Hepatocyte (in vitro differentiated cells): ENCODE results near the gene HMX2. TPM values are rescaled to one million over a fixed set of nuclear protein-coding genes. Genes with fewer than 3 reads are reported as not detected.

Source experiments
- DNase-seq: peaks from one replicate; pipeline ENCODE4 v3.0.0-alpha.2; 2016; ENCODE audit warnings: low spot score
- H2AFZ ChIP-seq: fragments of 200-600 bp; sonication (generic); 2 replicates; pipeline ENCODE4 v1.6.0; 2016; ENCODE audit warnings: antibody characterized with exemption, mild to moderate bottlenecking
- H3K27ac ChIP-seq: fragments of 200-600 bp; sonication (generic); 2 replicates; pipeline ENCODE4 v1.5.1; 2016; ENCODE audit warnings: mild to moderate bottlenecking
- H3K27me3 ChIP-seq: fragments of 200-600 bp; sonication (generic); 2 replicates; pipeline ENCODE4 v1.6.1; 2016
- H3K36me3 ChIP-seq: fragments of 200-600 bp; sonication (generic); replicated peaks from 2 replicates; pipeline ENCODE4 v1.5.1; 2016; ENCODE audit warnings: low read depth; ENCODE audit not compliant: insufficient read depth
- H3K4me1 ChIP-seq: fragments of 200-600 bp; sonication (generic); 2 replicates; pipeline ENCODE4 v1.5.1; 2016; ENCODE audit warnings: mild to moderate bottlenecking, moderate library complexity; ENCODE audit not compliant: insufficient read depth
- H3K4me2 ChIP-seq: fragments of 200-600 bp; sonication (generic); 2 replicates; pipeline ENCODE4 v1.6.0; 2016
- H3K4me3 ChIP-seq: fragments of 200-600 bp; sonication (generic); 2 replicates; pipeline ENCODE4 v1.5.1; 2016; ENCODE audit warnings: mild to moderate bottlenecking
- H3K79me2 ChIP-seq: fragments of 200-600 bp; sonication (generic); 2 replicates; pipeline ENCODE4 v1.6.0; 2017; ENCODE audit warnings: mild to moderate bottlenecking
- H3K9me2 ChIP-seq: fragments of 200-600 bp; sonication (generic); replicated peaks from 2 replicates; pipeline ENCODE4 v1.6.0; 2017; ENCODE audit warnings: mild to moderate bottlenecking; ENCODE audit not compliant: insufficient read depth
- H3K9me3 ChIP-seq: fragments of 200-600 bp; sonication (generic); 2 replicates; pipeline ENCODE4 v1.5.1; 2016; ENCODE audit warnings: low read depth, mild to moderate bottlenecking
- H4K20me1 ChIP-seq: fragments of 200-600 bp; sonication (generic); 2 replicates; pipeline ENCODE4 v1.6.0; 2016; ENCODE audit warnings: mild to moderate bottlenecking; ENCODE audit not compliant: insufficient read depth, poor library complexity, severe bottlenecking
- EZH2 ChIP-seq: fragments of 200-600 bp; sonication (generic); IDR thresholded peaks from 2 replicates; pipeline ENCODE4 v1.6.1; 2016; ENCODE audit warnings: antibody characterized with exemption, mild to moderate bottlenecking, borderline replicate concordance
- EZH2phosphoT487 ChIP-seq: fragments of 200-600 bp; sonication (generic); IDR thresholded peaks from one replicate; pipeline ENCODE4 v1.6.1; 2018; ENCODE audit warnings: antibody characterized with exemption, mild to moderate bottlenecking, low read depth, moderate library complexity; ENCODE audit not compliant: unreplicated experiment, severe bottlenecking
- WGBS: methylation state at CpG from one replicate; pipeline ENCODE4 v1.1.6; 2016; ENCODE audit warnings: low lambda C conversion rate; ENCODE audit errors: missing lambda C conversion rate; 5-methylcytosine and 5-hydroxymethylcytosine counted together
- polyA plus RNA-seq: library from polyadenylated mRNA; unstranded; fragments of >200 nt; fragmentation: Nextera tagmentation; extraction: Ambion mirVana; gene quantifications from 2 replicates; pipeline ENCODE4 v1.2.1, GENCODE V29; 2016
- total RNA-seq: library from RNA; depleted of rRNA; stranded (reverse); fragments of >200 nt; gene quantifications from 2 replicates; pipeline ENCODE4 v1.2.3, GENCODE V29; 2014
- TF ChIP-seq, protein P1 (sequence below): fragments of 200-600 bp; sonication (generic); IDR thresholded peaks from 2 replicates; pipeline ENCODE4 v1.5.1; 2016; ENCODE audit warnings: antibody characterized with exemption, mild to moderate bottlenecking; ENCODE audit not compliant: poor library complexity

The HMX2 gene
- total and polyA plus RNA-seq, 2 experiments from 2014 or later: not detected

DNA sequence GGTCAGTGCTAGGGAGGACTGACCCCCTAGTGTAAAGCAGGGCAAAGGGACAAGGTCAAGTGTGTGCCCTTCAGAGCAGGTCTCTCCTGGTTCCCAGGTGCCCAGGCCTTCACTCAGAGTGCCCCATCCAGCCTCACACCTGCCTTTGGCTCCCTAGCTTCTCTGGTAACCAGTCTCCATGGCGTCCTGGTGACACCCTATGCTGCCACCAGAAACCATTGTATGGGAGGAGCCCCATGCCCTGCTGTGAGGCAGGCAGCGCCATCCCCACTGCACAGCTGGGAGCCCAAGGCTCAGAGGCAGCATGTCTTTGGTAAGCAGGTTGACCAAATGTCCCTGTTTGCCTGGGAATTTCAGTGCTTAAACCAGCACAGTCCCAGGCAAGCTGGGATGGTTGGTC is 45.3 kb upstream of the HMX2 start:
- Histone ChIP-seq H3K9me3 (no peaks in the 10 kb centered on the region), H2AFZ (no peak overlapping the region), H3K79me2 (no peaks in the 10 kb centered on the region), H3K36me3 (no peaks in the 10 kb centered on the region), H4K20me1 (no peaks in the 10 kb centered on the region), H3K27me3 (no peaks in the 10 kb centered on the region), H3K4me1 (no peaks in the 10 kb centered on the region), H3K9me2 (no peaks in the 10 kb centered on the region), H3K4me2 (no peak overlapping the region), H3K27ac (no peak overlapping the region), H3K4me3 (no peak overlapping the region)
- no peak for DNase-seq
- 49% methylated on average over 2 of the region's 2 CpGs for WGBS
- TF ChIP-seq EZH2phosphoT487 (no peak), EZH2 (no peak)
- TF ChIP-seq, protein P1, sequence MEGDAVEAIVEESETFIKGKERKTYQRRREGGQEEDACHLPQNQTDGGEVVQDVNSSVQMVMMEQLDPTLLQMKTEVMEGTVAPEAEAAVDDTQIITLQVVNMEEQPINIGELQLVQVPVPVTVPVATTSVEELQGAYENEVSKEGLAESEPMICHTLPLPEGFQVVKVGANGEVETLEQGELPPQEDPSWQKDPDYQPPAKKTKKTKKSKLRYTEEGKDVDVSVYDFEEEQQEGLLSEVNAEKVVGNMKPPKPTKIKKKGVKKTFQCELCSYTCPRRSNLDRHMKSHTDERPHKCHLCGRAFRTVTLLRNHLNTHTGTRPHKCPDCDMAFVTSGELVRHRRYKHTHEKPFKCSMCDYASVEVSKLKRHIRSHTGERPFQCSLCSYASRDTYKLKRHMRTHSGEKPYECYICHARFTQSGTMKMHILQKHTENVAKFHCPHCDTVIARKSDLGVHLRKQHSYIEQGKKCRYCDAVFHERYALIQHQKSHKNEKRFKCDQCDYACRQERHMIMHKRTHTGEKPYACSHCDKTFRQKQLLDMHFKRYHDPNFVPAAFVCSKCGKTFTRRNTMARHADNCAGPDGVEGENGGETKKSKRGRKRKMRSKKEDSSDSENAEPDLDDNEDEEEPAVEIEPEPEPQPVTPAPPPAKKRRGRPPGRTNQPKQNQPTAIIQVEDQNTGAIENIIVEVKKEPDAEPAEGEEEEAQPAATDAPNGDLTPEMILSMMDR: no peak

DNA sequence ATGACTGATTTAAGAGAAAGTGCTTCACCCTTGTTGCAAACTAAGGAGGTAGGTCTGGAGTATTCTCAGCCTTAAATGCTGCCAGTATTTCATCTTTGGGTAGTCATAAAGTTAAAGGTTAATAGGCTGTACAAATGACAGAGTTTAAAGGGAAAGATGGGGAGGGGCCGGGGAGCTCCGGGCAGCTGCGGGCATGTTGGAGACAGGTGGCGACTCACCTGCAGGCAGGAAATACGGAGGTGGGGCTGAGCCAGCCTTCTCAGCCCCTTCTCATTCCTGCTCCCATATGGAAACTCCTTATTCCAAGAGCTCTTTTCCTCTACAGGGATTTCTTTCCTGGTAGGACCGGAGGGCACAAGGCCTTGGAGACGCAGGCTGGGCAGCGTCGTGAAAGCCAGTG is 44.0 kb upstream of the HMX2 start:
- no peaks in the 10 kb centered on the region for H3K9me2 ChIP-seq
- no peaks in the 10 kb centered on the region for H3K9me3 ChIP-seq
- no peak overlapping the region for H2AFZ ChIP-seq
- no peaks in the 10 kb centered on the region for H3K4me1 ChIP-seq
- TF ChIP-seq EZH2: no peak
- no peak for TF ChIP-seq EZH2phosphoT487
- TF ChIP-seq, protein P1: no peak
- no peak overlapping the region for H3K4me3 ChIP-seq
- H3K27me3 ChIP-seq: no peaks in the 10 kb centered on the region
- H3K79me2 ChIP-seq: no peaks in the 10 kb centered on the region
- no peak for DNase-seq
- no peaks in the 10 kb centered on the region for H4K20me1 ChIP-seq
- 84% methylated on average over 9 of the region's 9 CpGs for WGBS
- H3K27ac ChIP-seq: no peak overlapping the region
- no peak overlapping the region for H3K4me2 ChIP-seq
- no peaks in the 10 kb centered on the region for H3K36me3 ChIP-seq

DNA sequence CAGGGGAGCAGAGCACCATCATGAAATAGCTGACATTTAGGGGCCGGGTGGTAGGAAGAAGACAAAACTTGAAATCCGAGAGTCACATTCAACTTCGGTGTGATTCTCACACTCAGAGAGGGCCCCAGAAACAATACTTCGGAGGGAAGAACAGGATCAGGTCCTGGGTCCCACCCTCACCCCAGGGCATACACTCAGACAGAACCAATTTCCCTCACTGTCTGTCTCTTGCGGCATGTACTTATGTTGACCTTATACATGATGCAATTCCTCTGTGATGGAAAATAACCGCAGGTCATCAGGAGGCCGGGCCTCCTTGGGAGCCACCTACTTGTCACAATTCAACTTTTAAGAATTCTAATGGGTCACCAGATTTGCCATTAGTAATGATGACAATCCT is 38.5 kb upstream of the HMX2 start:
- DNase-seq: no peak
- Histone ChIP-seq H3K4me1 (no peaks in the 10 kb centered on the region), H3K79me2 (no peaks in the 10 kb centered on the region), H3K9me3 (no peaks in the 10 kb centered on the region), H4K20me1 (no peaks in the 10 kb centered on the region), H3K36me3 (no peaks in the 10 kb centered on the region), H3K4me3 (no peak overlapping the region), H2AFZ (no peak overlapping the region), H3K27me3 (peaks cover 4% of the 10 kb centered on the region), H3K9me2 (no peaks in the 10 kb centered on the region), H3K4me2 (no peak overlapping the region), H3K27ac (no peak overlapping the region)
- TF ChIP-seq, protein P1: no peak
- TF ChIP-seq EZH2 (no peak), EZH2phosphoT487 (no peak)
- 72% methylated on average over 7 of the region's 7 CpGs for WGBS
